GOT3 (cell line): ENCODE data around the gene MINDY1.

Experiments
- DNase-seq: peaks from one replicate; lab custom pipeline; 2025; ENCODE audit warnings: mixed read lengths; lab: John Stamatoyannopoulos, UW

Gene MINDY1, protein sequence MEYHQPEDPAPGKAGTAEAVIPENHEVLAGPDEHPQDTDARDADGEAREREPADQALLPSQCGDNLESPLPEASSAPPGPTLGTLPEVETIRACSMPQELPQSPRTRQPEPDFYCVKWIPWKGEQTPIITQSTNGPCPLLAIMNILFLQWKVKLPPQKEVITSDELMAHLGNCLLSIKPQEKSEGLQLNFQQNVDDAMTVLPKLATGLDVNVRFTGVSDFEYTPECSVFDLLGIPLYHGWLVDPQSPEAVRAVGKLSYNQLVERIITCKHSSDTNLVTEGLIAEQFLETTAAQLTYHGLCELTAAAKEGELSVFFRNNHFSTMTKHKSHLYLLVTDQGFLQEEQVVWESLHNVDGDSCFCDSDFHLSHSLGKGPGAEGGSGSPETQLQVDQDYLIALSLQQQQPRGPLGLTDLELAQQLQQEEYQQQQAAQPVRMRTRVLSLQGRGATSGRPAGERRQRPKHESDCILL

DNA sequence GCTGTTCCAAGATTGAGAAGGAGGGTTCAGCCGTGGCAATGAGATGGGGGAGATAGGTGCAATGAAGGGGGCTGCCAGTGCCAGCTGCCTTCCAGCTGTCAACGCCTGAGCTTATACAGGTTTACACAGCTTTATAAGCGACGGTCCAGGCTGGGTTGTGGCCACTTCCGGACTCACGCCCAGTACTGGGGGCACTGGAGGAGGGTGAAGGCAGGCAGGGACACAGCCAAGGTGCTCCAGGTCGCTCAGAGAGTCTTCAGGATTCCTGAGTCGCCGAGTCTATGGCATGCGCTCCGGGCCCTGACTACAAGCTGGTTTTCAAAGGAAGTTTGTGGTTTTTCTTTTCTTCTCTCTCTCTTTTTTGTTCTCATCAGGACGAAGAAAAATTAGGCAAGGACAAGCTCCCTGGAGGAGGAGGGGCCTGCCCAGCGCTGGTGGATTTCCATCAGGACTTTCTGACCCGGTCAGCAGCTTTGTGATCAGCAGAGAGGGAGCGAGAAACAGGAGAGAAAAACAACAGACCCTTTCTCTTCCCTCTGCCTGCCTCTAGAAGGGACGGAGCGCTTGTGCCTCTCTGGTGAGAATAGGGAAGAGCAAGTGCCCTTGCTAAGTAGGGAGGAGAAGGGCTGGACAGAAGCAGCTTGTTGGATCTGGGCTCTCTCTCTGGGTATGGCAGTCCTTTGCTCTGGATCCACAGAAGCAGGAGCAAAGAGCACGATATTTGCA lies at the start of gene MINDY1:
Gene MINDY1, minus strand, starts transcription at position 576 of the 726 bp plus-strand sequence. CDS start 4,285 bp downstream, outside the sequence.
- DNase-seq, result peak; percentile 25

GRCh38 chr1:151056149-151056548 lies 49.4 kb upstream of the MINDY1 start:
- DNase-seq, result no peak

- DNase-seq, result no peak
These were observed 48.9 kb upstream of the MINDY1 start for GRCh38 chr1:151055581-151055980.

GRCh38 chr1:151054971-151055547 lies 48.4 kb upstream of the MINDY1 start:
- no peak for DNase-seq

GRCh38 chr1:151051356-151052009 lies 44.8 kb upstream of the MINDY1 start:
- no peak for DNase-seq

GRCh38 chr1:151050051-151050688 lies 43.5 kb upstream of the MINDY1 start:
- no peak for DNase-seq

DNA sequence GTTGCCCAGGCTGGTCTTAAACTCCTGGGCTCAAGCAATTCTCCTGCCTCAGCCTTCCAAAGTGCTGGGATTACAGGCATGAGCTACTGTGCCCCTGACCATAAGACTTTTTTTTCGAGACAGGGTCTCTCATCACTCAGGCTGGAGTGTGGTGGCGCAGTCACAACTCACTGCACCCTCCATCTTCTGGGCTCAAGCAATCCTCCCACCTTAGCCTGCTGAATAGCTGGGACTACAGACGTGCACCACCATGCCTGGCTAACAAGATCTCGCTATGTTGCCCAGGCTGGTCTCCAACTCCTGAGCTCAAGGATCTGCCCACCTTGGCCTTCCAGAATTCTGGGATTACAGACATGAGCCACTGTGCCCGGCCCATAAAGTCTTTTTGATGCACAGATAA lies 42.8 kb upstream of the MINDY1 start:
- no peak for DNase-seq

DNA sequence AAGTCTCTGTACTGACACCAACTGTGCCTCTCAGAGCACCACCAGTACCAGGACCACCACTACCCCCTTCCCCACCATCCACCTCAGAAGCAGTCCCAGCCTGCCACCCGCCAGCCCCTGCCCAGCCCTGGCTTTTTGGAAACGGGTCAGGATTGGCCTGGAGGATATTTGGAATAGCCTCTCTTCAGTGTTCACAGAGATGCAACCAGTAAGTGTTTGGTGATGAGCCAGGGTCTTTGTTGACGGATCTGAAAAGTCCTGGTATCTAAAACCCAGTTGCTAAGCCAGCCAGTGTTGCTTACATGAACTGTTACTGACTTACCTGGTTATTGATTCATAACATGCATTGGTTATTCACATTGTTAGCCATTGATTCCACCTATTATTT lies 41.9 kb upstream of the MINDY1 start:
- no peak for DNase-seq

- DNase-seq, result peak; percentile 50
These were observed 41.4 kb upstream of the MINDY1 start for GRCh38 chr1:151047925-151048644.

DNA sequence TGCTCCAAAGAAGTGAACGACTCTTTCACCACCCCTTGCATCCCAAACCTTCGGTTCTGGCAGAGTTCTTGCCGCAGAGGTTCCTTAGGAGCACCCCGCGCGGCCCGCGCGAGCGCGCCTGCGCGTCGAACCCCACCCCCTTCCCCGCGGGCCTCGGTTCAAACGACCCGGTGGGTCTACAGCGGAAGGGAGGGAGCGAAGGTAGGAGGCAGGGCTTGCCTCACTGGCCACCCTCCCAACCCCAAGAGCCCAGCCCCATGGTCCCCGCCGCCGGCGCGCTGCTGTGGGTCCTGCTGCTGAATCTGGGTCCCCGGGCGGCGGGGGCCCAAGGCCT lies 40.9 kb upstream of the MINDY1 start, which contains the start of gene C1orf56:
Gene C1orf56, plus strand, starts transcription at position 161 of the 334 bp plus-strand sequence. Its CDS starts 97 bp downstream, at position 258.
- DNase-seq, result no peak

DNA sequence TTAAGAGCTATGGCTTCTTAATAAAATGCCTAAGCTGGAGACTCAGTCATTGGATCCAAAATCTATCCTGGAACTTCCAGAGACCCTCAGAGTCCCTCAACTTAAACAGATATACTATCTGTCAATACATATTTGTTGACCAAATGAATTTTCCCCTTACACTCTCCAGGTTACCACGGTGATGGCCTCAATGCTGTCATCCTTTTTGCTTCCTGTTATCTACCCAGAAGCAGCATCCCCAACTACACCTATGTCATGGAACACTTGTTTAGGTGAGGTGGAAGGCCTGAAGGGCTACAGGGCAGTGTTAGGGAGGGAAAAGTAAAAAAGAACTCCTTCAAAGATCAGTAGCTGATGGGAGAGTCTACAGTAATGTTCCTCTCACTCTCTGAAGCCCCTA lies 36.5 kb upstream of the MINDY1 start:
- no peak for DNase-seq

GRCh38 chr1:151039521-151039920 lies 32.8 kb upstream of the MINDY1 start:
- no peak for DNase-seq

DNA sequence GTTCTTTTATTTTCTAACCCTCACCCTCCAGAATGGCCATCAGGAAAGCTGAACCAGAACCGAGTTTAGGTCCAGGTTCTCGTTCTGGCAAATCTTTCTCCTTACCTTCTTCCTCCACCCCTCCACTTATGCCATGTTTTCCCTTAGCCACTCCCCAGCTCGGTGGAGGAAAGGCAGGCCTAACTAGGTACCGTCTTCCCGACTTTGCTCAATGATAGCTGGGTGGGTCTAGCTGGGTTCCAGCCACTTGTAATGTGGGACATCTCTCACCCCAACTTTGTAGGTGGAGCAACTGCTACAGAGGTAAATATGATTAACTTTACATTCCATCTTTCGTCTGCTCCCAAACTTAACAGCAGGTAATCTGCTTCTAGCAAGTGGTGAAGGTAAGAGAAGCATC lies 30.3 kb upstream of the MINDY1 start:
- DNase-seq, result no peak

GRCh38 chr1:151036356-151036755 lies 29.7 kb upstream of the MINDY1 start, which contains the start of gene BNIPL:
Gene BNIPL (plus strand): TSS chr1:151036586. CDS start chr1:151036726, 140 bp downstream.
- no peak for DNase-seq

DNA sequence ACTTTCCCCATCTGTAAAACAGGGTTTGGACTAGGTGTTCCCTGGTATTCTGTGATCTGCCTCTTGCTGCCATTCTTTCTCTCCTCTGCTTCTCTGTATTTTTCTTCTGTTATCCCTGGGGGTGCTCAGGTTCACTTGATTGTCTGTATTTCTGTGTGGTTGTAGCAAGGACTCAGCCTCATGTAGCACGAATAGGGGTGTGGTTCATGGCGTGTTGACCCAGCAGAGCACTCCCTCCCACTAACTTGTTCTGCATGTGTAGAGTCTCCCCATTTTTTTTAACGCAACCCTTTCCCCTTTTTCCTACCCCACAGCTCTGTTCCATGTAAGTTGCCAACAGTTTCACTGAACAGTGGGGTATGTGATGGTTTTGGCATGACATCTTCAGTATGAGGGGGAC lies 28.5 kb upstream of the MINDY1 start:
- no peak for DNase-seq

DNA sequence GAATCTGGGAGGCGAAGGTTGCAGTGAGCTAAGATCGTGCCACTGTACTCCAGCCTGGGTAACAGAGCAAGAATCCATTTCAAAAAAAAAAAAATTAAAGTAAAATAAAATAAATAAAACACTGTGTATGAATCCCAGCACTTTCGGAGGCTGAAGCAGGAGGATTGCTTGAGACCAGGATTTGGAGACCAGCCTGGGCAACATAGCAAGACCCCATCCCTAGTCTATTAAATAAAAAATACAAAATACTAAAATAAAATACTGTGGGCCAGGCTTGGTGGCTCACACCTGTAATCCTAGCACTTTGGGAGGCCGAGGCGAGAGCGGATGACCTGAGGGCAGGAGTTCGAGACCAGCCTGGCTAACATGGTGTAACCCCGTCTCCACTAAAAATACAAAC lies 25.5 kb upstream of the MINDY1 start:
- DNase-seq, result no peak

GRCh38 chr1:151026460-151026859 lies 19.8 kb upstream of the MINDY1 start:
- DNase-seq, result no peak

DNA sequence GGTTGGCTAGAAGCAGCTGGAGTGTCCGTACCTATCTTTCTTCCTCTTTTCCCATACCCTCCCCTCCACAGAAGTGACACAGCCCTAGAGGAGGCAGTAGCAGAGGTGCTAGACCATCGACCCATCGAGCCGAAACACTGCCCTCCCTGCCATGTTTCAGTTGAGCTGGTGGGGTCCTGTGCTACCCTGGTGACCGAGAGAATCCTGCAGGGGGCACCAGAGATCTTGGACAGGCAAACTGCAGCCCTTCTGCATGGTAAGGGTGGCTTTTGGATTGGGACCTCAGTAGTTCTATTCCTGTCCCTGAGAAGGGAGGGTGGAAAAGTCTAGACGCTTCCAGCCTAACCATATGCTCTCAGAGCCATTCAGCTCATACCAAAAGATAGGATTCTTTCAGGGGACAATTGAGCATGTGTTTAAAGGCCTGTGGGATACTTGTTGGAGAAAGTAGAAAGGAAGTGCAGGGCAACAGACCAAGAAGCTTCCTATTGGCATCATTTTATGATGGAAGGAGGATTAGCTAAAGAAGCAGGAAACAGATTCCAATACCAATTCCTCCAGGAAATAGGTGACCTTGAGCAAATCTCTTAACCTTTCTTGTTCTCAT lies 17.9 kb upstream of the MINDY1 start:
- no peak for DNase-seq

GRCh38 chr1:151013518-151013917 lies 6.8 kb upstream of the MINDY1 start:
- DNase-seq, result no peak

DNA sequence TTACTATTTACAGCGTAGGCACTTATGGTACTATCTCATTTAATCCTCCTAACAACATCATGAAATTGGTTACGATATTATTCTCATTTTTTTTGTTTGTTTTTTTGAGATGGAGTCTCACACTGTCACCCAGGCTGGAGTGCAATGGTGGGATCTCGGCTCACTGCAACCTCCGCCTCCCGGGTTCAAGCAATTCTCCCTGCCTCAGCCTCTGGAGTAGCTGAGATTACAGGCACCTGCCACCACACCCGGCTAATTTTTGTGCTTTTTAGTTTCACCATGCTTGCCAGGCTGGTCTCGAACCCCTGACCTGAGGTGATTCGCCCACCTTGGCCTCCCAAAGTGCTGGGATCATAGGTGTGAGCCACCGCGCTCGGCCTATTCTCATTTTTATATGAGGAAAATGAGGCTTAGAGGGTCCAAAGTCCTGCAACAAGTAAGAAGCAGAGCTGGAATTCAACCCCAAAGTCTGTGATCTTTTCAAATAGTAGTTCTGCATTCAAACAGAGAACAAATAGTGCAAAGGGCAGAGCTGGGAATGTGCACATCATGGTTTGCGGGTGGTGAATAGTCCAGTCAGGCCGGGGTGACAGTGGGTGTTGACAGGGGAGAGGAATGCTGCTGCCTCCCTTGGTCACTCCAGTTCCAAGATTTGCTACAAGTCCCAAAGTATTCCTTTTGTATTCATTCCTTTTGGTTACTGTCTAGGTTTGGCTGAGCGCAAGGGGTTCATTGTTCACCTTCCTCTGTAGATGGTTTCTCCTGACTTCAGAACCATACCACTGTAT lies 6.2 kb upstream of the MINDY1 start:
- no peak for DNase-seq
